Uterus (tissue), 4 donors: ENCODE measurements around the gene OR10G7. TPM values are rescaled to one million over a fixed set of nuclear protein-coding genes. Genes with fewer than 3 reads are reported as not detected.

Experiments
- DNase-seq, 2 donors: peaks; one replicate each; pipeline ENCODE4 v3.0.0-alpha.2; 2019 to 2020
- H3K27ac ChIP-seq, 2 donors: fragments of 200-600 bp; sonication (generic); 1 replicate in 1 of 2; 2 replicates in 1 of 2; pipeline ENCODE4 v1.5.1; 2016 to 2018
- H3K27me3 ChIP-seq, 2 donors: fragments of 200-600 bp; sonication (generic); one replicate each; pipeline ENCODE4 v1.5.1; 2018 to 2019; ENCODE audit warnings: control low read depth in 1 of 2
- H3K36me3 ChIP-seq, 2 donors: fragments of 200-600 bp; sonication (generic); one replicate each; pipeline ENCODE4 v1.5.1; 2019; ENCODE audit warnings: control low read depth in 1 of 2
- H3K4me1 ChIP-seq, 2 donors: fragments of 200-600 bp; sonication (generic); one replicate each; pipeline ENCODE4 v1.5.1; 2018 to 2019; ENCODE audit warnings: control low read depth in 1 of 2
- H3K4me3 ChIP-seq, 2 donors: fragments of 200-600 bp; sonication (generic); 1 replicate in 1 of 2; 2 replicates in 1 of 2; pipeline ENCODE4 v1.5.1; 2018 to 2019; ENCODE audit warnings: mild to moderate bottlenecking in 1 of 2
- H3K9me3 ChIP-seq, 2 donors: fragments of 200-600 bp; sonication (generic); one replicate each; pipeline ENCODE4 v1.5.1; 2019; ENCODE audit warnings: control low read depth in 1 of 2
- POLR2A ChIP-seq, 2 donors: fragments of 450-650 bp; IDR thresholded peaks; one replicate each; pipeline ENCODE4 v1.6.1; 2016; ENCODE audit warnings: antibody characterized with exemption in 2 of 2, mild to moderate bottlenecking in 1 of 2, moderate library complexity in 1 of 2
- intact Hi-C: fragments of 100-400 bp; cut with DNase I; formaldehyde crosslinking; loops from one replicate; pipeline ENCODE4 v1.15.1; 2023; ENCODE audit warnings: low total_unique reads
- total RNA-seq, 4 donors: library from RNA; depleted of rRNA in 3 of 4; stranded (reverse); fragments of >200 nt in 3 of 4; gene quantifications; one replicate each; pipeline versions ENCODE4 v1.1.0 to v1.2.4, GENCODE V29; 2014 to 2023
- TF ChIP-seq, protein P1 (sequence below), 4 experiments: fragments of 200-600 bp in 2 of 4; fragments of 450-650 bp in 2 of 4; sonication (generic) in 2 of 4; IDR thresholded peaks; one replicate each; pipeline ENCODE4 v1.5.1; 2016 to 2019; ENCODE audit warnings: antibody characterized with exemption in 4 of 4, mild to moderate bottlenecking in 2 of 4, moderate library complexity in 1 of 4
- donor health status: DM: yes; HTN: yes; CAD: no.

OR10G7 gene
- total RNA-seq, 4 donors from 2014 or later, result not detected

GRCh38 chr11:124080327-124081001 is 39.3 kb upstream of the OR10G7 start:
- TF ChIP-seq, protein P1, sequence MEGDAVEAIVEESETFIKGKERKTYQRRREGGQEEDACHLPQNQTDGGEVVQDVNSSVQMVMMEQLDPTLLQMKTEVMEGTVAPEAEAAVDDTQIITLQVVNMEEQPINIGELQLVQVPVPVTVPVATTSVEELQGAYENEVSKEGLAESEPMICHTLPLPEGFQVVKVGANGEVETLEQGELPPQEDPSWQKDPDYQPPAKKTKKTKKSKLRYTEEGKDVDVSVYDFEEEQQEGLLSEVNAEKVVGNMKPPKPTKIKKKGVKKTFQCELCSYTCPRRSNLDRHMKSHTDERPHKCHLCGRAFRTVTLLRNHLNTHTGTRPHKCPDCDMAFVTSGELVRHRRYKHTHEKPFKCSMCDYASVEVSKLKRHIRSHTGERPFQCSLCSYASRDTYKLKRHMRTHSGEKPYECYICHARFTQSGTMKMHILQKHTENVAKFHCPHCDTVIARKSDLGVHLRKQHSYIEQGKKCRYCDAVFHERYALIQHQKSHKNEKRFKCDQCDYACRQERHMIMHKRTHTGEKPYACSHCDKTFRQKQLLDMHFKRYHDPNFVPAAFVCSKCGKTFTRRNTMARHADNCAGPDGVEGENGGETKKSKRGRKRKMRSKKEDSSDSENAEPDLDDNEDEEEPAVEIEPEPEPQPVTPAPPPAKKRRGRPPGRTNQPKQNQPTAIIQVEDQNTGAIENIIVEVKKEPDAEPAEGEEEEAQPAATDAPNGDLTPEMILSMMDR (IDR thresholded peaks at IDR 0.05), result no peak
- no peak for TF ChIP-seq POLR2A (IDR thresholded peaks at IDR 0.05)
- no peak for DNase-seq
- no peaks in the 10 kb centered on the region for H3K9me3 ChIP-seq
- intact Hi-C loops, result no loop called here
- H3K36me3 ChIP-seq, result no peaks in the 10 kb centered on the region
- H3K4me3 ChIP-seq, result no peak overlapping the region
- no peaks in the 10 kb centered on the region for H3K4me1 ChIP-seq
- H3K27ac ChIP-seq, result no peak overlapping the region
- H3K27me3 ChIP-seq, result no peaks in the 10 kb centered on the region

DNA sequence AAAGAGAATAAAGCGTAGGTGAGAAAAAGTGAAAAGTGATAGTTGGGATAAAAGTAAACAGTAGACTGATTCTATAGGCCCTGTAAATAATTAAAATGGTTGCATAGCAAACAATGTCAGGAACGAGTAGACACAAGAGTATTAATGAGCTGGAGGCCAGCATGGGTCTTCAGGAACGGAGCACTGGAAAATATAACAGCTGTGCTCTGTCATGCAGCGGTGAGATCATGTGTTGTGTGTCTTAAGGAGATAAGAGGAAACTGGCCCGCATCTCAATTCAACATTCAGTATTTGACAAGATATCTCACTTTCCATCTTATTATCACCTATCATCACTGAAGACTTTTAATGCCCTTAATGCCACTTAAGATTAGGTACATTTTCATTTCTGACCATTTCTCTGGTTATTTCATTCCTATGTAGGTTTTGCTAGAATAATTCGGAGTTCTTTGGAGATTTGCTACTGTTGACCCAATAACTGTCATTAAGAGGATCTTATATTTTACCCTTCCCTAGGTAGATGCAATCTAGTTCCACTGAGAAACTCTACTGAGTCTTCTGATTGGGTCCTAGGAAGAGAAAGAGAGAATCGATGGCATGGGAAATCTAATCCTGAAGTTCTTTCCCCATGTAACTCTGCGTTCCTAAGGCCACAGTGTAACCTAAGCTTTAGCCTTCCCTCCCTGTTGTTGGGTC is 38.7 kb upstream of the OR10G7 start:
- DNase-seq, result no peak
- Histone ChIP-seq H3K4me3 (no peak overlapping the region), H3K4me1 (no peaks in the 10 kb centered on the region), H3K27ac (no peak overlapping the region), H3K27me3 (no peaks in the 10 kb centered on the region), H3K36me3 (no peaks in the 10 kb centered on the region), H3K9me3 (no peaks in the 10 kb centered on the region)
- intact Hi-C loops, result no loop called here
- TF ChIP-seq, protein P1 (IDR thresholded peaks at IDR 0.05), result no peak
- no peak for TF ChIP-seq POLR2A (IDR thresholded peaks at IDR 0.05)

DNA sequence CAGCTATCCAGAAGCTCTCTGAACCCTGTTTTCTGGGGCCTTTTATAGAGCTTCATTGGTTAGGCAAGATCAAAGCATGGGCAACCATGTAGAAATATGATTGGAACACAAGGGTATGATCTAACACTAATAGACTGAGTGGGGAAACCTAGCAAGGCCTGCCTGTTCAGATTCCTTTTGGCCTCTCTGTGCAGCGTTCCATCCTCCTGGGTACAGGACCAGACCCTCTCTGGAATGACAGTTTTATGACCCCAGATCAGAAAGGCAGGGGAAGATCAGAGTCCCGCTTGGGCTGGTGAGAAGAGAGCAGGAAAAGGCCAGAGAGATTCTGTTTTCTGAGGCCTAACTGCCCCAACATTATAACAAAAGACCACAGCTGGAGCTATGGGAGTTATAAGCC is 37.5 kb upstream of the OR10G7 start:
- Histone ChIP-seq H3K27ac (no peak overlapping the region), H3K4me1 (no peaks in the 10 kb centered on the region), H3K4me3 (no peak overlapping the region), H3K9me3 (no peaks in the 10 kb centered on the region), H3K36me3 (no peaks in the 10 kb centered on the region), H3K27me3 (no peaks in the 10 kb centered on the region)
- TF ChIP-seq, protein P1 (IDR thresholded peaks at IDR 0.05), result no peak
- no peak for TF ChIP-seq POLR2A (IDR thresholded peaks at IDR 0.05)
- intact Hi-C loops, result no loop called here
- DNase-seq, result no peak

GRCh38 chr11:124077266-124077665 is 36.1 kb upstream of the OR10G7 start:
- no peaks in the 10 kb centered on the region for H3K36me3 ChIP-seq
- no peak for DNase-seq
- H3K27me3 ChIP-seq, result no peaks in the 10 kb centered on the region
- TF ChIP-seq, protein P1 (IDR thresholded peaks at IDR 0.05), result no peak
- TF ChIP-seq POLR2A (IDR thresholded peaks at IDR 0.05), result no peak
- H3K4me1 ChIP-seq, result no peaks in the 10 kb centered on the region
- H3K9me3 ChIP-seq, result no peaks in the 10 kb centered on the region
- intact Hi-C loops, result no loop called here
- H3K4me3 ChIP-seq, result no peak overlapping the region
- H3K27ac ChIP-seq, result no peak overlapping the region

DNA sequence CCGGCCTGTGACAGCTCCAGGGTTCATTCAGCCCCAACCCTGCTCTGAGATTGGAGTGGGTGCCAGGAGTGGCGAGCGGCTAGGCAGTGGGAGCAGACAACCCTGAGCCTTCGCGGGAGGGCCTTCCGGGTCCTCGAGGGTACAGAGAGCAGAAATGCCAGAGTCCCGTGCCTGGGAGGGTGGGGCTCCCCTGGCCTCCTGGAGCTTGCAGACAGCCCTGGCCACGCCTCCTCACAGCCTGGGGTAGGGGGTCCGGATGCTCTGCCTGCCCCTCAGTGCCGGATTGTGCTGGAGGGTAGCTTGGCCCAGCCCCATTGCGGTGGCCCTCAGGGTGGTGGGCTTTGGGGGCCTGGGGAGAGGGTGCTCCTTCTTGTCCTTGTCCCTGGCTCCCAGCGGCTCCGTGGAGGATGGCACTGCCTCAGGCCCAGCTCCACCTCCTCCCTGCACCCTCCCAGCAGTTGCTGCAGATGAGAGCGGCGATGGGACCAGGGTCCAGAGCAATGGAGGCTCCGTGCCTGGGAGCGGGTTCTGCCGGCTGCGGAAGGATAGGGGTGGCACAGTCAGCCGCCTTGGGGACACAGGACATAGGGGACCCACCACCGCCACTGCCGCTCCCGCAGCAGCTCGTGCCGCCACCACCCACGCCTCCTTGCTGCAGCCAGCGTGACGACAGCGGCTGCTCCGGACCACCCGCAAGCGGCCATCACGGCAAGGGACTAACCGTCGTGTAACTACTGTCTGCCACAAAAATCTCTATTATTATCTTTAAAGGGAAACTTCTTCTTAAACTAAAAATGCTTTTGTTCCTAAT is 34.9 kb upstream of the OR10G7 start:
- DNase-seq, result no peak
- intact Hi-C loops, result no loop called here
- H3K27ac ChIP-seq, result no peak overlapping the region
- H3K36me3 ChIP-seq, result no peaks in the 10 kb centered on the region
- no peaks in the 10 kb centered on the region for H3K27me3 ChIP-seq
- TF ChIP-seq, protein P1 (IDR thresholded peaks at IDR 0.05), result no peak
- no peak for TF ChIP-seq POLR2A (IDR thresholded peaks at IDR 0.05)
- H3K9me3 ChIP-seq, result no peaks in the 10 kb centered on the region
- H3K4me3 ChIP-seq, result no peak overlapping the region
- no peaks in the 10 kb centered on the region for H3K4me1 ChIP-seq
